ENCODE data around the gene FAM8A1. TPM values are rescaled to one million over a fixed set of nuclear protein-coding genes. Genes with fewer than 3 reads are reported as not detected.

Gene FAM8A1
- total RNA-seq, 1 donor from 2014 or later: 6.4 TPM

DNA sequence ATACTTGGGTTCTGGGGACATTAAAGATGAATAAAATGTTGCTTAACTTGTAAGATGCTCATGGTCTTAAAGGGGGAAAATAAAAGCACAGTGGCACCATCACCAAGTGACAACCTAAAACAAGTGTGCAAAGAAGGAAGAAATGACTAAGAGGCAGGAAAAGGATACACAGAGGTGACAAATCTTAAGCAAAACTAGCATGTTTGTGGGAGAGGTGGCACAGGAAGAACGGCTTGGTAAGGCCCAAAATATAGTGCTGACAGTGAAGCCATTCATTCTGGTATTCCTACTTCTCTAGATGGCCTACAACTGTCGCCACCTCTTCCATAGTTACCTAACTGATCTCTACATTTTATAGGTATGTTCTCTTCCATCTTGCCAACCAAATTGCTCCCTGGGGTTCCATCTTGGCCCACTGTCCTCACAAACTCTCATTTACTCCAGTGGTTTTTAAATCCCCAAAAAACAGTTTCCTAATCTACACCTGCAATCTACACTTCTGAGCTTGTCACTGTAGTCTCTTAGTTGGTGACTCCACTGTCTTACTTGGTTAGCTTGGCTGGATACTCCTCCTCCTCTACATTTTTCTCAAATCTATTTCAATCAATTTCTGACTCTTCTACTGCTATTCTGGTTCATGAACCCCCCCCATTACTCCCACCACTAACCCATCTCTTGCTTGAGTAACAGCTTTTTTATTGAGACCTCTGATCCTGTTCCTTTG is 33.5 kb downstream of the FAM8A1 start:
- TF ChIP-seq, protein P1, sequence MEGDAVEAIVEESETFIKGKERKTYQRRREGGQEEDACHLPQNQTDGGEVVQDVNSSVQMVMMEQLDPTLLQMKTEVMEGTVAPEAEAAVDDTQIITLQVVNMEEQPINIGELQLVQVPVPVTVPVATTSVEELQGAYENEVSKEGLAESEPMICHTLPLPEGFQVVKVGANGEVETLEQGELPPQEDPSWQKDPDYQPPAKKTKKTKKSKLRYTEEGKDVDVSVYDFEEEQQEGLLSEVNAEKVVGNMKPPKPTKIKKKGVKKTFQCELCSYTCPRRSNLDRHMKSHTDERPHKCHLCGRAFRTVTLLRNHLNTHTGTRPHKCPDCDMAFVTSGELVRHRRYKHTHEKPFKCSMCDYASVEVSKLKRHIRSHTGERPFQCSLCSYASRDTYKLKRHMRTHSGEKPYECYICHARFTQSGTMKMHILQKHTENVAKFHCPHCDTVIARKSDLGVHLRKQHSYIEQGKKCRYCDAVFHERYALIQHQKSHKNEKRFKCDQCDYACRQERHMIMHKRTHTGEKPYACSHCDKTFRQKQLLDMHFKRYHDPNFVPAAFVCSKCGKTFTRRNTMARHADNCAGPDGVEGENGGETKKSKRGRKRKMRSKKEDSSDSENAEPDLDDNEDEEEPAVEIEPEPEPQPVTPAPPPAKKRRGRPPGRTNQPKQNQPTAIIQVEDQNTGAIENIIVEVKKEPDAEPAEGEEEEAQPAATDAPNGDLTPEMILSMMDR (conservative IDR thresholded peaks at IDR 0.05; ENCODE audit: low read depth, low read length): no peak
- H3K4me3 ChIP-seq (ENCODE audit: low read depth, low read length): no peak overlapping the region
- DNase-seq (ENCODE audit: low read depth): no peak

DNA sequence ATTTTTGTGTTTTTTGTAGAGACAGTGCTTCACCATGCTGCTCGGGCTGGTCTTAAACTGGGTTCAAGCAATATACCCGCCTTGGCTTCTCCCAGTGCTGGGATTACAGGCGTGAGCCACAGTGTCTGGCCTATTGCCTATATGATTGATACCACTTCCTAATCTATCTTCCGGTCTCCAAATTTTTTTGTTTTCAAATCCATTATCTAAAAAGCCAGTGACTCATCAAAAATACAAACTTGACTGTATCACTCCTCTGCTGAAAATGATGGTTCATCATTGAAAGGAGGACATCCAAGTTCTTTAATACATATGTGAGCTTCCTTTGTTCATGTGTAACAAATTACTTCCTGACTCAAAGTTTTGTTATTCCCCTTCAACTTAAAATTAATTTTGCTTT is 35.5 kb downstream of the FAM8A1 start:
- no peak overlapping the region for H3K4me3 ChIP-seq (ENCODE audit: low read depth, low read length)
- no peak for DNase-seq (ENCODE audit: low read depth)
- TF ChIP-seq, protein P1 (conservative IDR thresholded peaks at IDR 0.05; ENCODE audit: low read depth, low read length): no peak

DNA sequence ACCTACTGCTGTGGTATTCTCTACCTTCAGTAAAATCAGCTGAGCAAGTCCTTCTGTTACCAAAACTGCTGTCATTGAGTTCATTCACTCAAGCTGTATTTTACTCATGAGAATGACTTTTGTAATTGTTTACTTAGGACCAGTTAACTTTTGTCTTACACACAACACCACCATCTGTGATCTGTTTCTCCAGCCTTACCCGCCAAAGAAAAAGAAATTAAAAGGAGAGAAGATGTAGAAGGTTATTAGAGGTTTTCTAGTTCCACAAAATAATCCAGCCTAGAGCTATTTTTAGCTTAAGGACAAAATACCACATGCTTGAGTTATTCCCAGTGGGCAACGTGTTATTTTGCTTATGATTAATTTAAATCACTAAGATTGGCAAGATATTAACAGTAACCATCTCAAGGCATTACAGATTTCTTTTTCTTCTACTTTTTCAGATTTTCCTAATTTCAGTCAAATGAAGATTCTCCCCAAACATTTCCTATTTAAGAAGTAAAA is 38.2 kb downstream of the FAM8A1 start:
- H3K4me3 ChIP-seq (ENCODE audit: low read depth, low read length): no peak overlapping the region
- TF ChIP-seq, protein P1 (conservative IDR thresholded peaks at IDR 0.05; ENCODE audit: low read depth, low read length): no peak
- DNase-seq (ENCODE audit: low read depth): no peak

DNA sequence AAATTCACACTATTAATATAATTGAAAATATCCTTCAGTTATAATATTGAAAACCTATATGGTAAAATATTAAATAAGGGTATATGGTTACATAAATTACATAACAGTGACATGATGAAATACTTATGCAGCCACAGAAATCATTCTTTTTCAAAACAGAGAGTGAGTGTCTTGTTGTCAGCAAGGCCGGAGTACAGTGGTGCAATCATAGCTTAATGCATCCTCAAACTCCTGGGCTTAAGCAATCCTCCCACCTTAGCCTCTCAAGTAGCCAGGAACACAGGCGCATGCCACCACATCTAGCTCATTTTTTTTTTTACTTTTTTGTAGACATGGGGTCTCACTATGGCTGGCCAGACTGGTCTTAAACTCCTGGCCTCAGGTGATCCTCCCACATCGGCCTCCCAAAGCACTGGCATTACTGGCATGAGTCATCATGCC is 40.4 kb downstream of the FAM8A1 start:
- TF ChIP-seq, protein P1 (conservative IDR thresholded peaks at IDR 0.05; ENCODE audit: low read depth, low read length): no peak

DNA sequence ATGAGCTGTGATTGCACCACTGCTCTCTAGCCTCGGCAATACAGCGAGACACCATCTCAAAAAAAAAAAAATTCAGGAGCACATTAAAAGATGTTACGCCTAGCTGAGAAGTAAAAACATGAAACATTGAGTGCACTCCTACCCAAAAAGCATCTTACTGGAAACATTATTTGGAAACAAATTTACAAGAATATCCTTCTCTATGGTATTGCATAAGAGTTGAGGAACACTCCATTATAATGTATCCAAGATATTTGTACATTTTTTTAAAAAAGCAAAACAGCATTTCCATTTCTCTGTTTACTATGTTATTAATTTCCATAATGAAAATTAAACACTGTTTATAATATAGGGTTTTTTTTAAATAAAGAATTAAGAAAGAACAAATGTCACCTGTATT is 48.6 kb downstream of the FAM8A1 start:
- TF ChIP-seq, protein P1 (conservative IDR thresholded peaks at IDR 0.05; ENCODE audit: low read depth, low read length): no peak
- DNase-seq (ENCODE audit: low read depth): no peak
- H3K4me3 ChIP-seq (ENCODE audit: low read depth, low read length): no peak overlapping the region

More for the DNA sequence above, 40.4 kb downstream of the FAM8A1 start:
- no peak overlapping the region for H3K4me3 ChIP-seq (ENCODE audit: low read depth, low read length)
- no peak for DNase-seq (ENCODE audit: low read depth)

DNA sequence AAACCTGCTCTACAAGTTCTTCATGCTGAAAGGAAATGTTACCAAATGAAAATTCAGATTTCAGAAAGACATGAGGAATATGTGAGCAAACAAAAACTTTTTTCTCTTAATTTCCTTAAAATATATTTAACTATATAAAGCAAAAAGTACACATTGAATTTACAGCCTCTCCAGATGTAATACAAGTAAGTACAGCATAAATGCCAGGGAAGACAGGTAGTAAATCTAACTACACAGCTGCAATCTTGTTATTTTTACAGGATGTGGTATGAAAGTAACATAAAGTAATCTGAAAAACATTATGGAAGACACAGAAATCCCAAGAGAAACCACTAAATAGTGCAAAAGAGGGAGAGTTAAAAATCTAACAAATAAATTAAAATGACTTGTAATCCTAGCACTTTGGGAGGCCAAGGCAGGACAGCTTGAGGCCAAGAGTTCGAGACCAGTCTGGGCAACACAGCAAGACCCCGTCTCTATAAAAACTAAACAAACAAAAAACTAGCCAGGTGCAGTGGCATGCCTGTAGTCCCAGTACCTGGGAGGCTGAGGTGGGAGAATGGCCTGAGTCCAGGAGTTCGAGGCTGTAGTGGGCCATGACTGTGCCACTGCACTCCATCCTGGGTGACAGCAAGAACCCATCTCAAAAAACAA is 50.7 kb downstream of the FAM8A1 start:
- no peak overlapping the region for H3K4me3 ChIP-seq (ENCODE audit: low read depth, low read length)
- TF ChIP-seq, protein P1 (conservative IDR thresholded peaks at IDR 0.05; ENCODE audit: low read depth, low read length): no peak
- DNase-seq (ENCODE audit: low read depth): no peak
